ENCODE measurements around the gene BTBD2.
A peak's percentile ranks its signal among the peaks of the same experiment; 100 is the strongest.

BTBD2 gene

DNA sequence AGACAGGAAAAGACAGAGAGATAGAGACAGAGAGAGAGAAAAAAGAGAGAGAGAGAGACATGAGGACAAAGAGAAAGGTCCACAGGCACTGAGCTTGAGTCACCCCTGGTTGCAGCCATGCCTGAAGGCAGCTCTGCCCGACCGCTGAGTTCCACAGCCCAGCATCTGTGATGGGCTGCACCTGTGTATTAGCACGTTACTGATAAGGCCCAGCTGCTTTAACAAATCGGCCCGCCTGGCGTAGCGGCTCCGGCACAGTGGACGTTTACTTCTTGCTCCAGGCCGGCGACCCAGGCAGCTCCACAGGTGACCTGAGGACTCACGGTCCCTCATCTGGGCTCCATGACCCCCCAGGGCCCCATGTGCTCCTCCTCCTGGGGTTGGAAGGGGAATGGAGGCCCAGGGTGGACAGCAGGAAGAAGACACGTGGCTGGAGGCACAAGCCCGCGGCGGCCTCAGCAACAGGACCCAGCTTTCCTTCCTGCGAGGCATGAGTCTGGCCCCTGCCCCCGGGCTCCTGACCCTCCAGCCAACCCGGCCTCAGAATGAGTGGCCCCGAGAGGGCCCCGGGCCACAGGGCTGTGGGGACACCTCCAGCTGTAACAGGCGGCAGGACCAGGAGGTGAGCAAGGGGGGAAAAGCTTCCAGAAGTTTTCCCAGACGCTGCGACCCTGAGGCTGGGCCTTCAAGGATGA, 78.5 kb downstream of the BTBD2 start:
- DNase-seq = no peak

DNA sequence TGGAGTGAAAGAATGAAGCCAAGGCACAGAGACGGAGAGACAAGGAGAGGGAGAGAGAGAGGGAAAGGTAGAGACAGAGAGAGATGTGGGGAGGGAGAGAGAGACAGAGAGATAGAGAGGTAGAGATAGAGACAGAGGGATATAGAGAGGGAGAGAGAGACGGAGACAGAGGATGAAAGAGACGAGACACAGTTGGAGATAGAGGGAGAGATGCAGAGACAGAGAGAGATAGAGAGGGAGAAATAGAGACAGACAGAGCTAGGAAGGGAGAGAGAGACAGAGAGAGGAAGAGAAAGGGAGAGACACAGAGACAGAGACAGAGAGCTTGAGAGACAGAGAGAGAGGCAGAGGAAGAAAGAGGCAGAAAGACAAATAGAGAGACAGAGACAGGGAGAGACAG, 79.1 kb downstream of the BTBD2 start:
- no peak for DNase-seq

DNA sequence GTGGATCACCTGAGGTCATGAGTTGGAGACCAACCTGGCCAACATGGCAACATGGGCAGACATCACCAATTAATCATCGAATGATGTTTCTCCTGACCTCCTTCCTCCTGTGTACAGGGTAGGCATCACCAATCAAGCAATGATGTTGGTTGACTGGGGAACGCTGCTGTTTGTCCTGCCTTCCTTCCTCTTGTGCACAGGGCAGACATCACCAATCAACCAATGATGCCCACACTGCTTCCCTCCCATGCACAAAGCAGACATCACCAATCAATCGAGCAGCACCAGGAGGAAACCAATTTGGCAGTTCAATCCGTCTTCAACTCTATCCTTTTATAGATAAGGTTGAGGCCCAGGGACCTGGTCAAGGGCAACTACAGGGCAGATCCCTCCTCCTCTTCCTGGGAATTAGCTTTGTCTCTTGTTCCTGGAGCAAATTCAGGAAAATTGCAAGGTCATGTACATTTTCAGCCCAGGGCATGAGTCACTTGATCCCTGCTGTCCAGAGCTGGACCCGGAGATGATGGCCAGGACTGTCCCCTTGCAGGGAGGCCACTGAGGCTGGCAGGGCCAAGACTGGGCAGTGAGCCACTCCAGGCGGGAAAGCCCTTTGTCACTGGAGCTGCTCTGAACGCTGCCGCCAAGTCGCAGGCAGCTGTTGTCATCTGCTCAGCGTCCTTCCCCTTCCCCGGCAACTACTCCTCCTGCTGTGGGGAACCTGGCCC, 79.9 kb downstream of the BTBD2 start:
- peak; percentile 70 to 74 for DNase-seq

All from inflammatory macrophage (primary cell).